Measurements from ENCODE around the gene SCAF1. TPM values are rescaled to one million over a fixed set of nuclear protein-coding genes. Genes with fewer than 3 reads are reported as not detected.
"Not testable (repeated sequence)": the region's sequence is repeated elsewhere in the genome, so short reads cannot be mapped to it uniquely, and the experiment has no call there.

The SCAF1 gene
- total RNA-seq, 1 donor from 2014 or later: 53.1 TPM

GRCh38 chr19:49614096-49614833 is 27.7 kb upstream of the SCAF1 start:
- intact Hi-C loops (cut with DNase I): no loop called here
- no peak for DNase-seq (ENCODE audit: low spot score)

DNA sequence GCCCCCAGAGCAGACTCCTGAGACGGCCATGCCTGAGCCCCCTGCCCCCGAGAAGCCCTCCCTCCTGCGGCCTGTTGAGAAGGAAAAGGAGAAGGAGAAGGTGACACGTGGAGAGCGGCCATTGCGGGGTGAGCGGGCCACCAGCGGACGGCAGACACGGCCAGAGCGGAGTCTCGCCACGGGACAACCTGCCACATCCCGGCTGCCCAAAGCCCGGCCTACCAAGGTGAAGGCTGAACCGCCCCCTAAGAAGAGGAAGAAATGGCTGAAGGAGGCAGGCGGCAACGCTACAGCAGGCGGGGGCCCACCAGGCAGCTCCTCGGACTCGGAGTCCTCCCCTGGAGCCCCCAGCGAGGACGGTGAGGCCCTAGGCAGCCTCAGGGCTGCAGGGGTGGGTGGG is 26.1 kb upstream of the SCAF1 start:
- no peak for DNase-seq (ENCODE audit: low spot score)
- intact Hi-C loops (cut with DNase I): no loop called here

DNA sequence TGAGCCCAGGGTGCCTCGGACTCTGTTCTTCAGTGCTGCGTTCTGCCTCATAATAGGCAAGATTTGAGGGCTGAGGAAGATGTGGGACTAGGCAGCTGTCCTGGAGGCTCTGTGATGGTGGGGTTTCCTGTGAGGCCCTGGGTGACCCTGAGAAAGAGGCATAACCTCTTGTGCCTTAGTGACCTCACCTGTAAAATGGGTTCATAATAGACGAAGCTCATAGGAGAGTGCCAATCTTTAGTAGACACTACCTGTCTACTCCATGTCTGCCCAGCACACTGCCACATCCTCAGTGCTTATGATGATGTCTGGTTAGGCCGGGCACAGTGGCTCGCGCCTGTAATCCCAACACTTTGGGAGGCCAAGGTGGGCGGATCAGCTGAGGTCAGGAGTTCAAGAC is 25.5 kb upstream of the SCAF1 start:
- no peak for DNase-seq (ENCODE audit: low spot score)
- intact Hi-C loops (cut with DNase I): no loop called here

DNA sequence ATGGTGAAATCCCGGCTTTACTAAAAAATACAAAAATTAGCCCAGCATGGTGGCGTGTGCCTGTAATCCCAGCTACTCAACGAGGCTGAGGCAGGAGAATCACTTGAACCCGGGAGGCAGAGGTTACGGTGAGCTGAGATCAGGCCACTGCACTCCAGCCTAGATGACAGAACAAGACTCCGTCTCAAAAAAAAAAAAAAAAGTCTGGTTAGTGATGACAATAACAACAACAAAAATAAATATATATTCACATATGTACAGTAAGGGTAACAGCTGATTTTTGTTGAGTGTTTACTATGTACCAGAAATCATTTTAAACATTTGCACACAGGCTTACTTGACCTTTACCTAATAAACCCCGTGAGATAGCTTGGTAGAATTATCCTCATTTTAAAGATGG is 25.1 kb upstream of the SCAF1 start:
- intact Hi-C loops (cut with DNase I): no loop called here
- no peak for DNase-seq (ENCODE audit: low spot score)

DNA sequence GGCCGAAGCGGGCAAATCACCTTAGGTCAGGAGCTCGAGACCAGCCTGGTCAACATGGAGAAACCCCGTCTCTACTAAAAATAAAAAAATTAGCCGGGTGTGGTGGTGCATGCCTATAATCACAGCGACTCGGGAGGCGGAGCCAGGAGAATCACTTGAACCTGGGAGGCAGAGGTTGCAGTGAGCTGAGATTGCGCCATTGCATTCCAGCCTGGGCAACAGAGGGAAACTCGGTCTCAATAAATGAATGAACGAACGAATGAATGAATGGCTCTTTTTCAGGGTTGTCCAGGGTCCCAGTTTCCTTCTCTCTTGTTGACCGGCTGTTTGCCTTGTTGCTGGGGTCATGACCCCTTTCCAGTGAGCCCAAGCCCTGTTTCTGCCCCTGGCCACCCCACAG is 24.1 kb upstream of the SCAF1 start:
- DNase-seq (ENCODE audit: low spot score); intact Hi-C loops (cut with DNase I): not testable (repeated sequence)

GRCh38 chr19:49624967-49625910 is 16.8 kb upstream of the SCAF1 start:
- intact Hi-C loops (cut with DNase I): no loop called here
- no peak for DNase-seq (ENCODE audit: low spot score)

GRCh38 chr19:49626226-49626625 is 15.8 kb upstream of the SCAF1 start:
- no peak for DNase-seq (ENCODE audit: low spot score)
- intact Hi-C loops (cut with DNase I): no loop called here

- intact Hi-C loops (cut with DNase I): no loop called here
- no peak for DNase-seq (ENCODE audit: low spot score)
Measured at GRCh38 chr19:49629659-49630058, 12.3 kb upstream of the SCAF1 start.

GRCh38 chr19:49631014-49631588 is 10.9 kb upstream of the SCAF1 start:
- DNase-seq (ENCODE audit: low spot score): no peak
- intact Hi-C loops (cut with DNase I): no loop called here

DNA sequence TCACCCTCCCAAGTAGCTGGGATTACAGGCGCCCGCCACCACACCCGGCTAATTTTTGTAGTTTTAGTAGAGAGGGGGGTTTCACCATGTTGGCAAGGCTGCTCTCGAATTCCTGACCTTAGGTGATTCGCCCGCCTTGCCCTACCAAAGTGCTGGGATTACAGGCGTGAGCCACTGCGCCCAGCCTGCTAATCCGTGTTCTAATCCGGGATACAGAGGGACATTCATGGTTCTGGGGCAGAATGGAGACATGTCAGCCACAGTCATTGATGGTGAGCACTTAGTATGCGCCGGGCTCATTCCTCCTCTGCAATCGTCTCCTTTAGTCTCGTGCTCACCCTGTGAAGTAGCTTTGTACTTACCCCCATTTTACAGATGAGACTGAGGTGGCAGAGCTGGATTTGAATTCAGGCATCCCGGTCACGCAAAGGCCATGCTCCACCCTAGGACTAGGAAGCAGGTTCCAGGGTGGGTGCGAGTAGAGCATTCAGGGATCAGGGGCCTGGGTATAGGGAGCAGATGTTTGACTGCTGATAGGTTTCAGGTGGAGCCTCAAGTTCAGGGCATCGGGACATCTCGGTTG is 10.3 kb upstream of the SCAF1 start:
- DNase-seq (ENCODE audit: low spot score): no peak
- intact Hi-C loops (cut with DNase I): no loop called here

DNA sequence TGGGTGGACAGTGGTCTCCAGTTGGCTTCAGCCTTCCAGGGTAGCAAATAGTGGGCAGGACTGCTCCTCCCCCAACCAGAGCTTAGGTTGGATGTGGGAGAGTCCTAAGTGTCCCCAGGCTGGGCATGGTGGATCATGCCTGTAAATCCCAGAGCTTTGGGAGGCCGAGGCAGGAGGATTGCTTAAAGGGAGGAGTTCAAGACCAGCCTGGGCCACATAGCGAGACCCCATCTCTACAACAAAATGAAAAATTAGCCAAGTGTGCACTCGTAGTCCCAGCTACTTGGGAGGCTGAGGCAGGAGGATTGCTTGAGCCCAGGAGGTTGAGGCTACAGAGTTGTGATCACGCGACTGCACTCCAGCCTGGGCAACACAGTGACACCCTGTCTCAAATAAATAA is 9.4 kb upstream of the SCAF1 start:
- intact Hi-C loops (cut with DNase I): no loop called here
- no peak for DNase-seq (ENCODE audit: low spot score)

GRCh38 chr19:49633273-49633672 is 8.7 kb upstream of the SCAF1 start:
- intact Hi-C loops (cut with DNase I): not testable (repeated sequence)

DNA sequence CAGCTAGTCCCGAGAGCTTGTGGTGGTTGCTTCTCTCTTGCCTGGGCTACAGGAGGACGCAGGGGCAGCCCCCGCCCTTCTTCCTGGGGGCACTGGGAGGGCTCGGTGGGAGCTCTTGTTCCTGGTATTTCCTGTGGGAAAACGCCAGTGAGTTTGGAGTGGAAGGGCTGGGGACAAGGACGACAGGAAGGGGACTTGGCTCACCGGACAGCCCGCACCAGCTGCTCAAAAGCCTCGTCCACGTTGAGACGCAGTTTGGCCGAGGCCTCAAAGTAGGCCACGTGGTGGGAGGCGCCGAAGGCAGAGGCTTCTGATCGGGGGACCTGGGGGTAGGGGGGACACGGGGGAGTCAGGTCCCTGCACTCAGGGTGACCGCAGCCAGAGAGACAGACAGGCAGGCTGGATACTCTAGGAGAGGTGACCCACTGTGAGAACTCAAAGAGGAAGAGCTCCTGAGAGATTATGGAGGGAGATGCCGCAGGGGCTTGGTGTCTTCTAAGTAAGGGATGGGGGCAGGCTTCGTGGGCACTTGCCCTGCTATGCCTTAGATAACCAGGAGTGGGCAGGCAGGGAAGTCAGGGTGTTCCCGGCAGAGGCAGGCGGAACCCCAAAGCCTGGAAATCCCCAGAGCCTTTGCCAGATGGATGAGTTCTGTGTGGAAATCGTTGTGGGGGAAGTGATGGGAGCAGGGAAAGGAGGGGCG is 6.3 kb upstream of the SCAF1 start:
- DNase-seq (ENCODE audit: low spot score): no peak

More at GRCh38 chr19:49633273-49633672, 8.7 kb upstream of the SCAF1 start:
- not testable (repeated sequence) for DNase-seq (ENCODE audit: low spot score)

GRCh38 chr19:49636233-49636932 is 5.6 kb upstream of the SCAF1 start:
- intact Hi-C loops (cut with DNase I): no loop called here
- no peak for DNase-seq (ENCODE audit: low spot score)

More for the DNA sequence above, 6.3 kb upstream of the SCAF1 start:
- intact Hi-C loops (cut with DNase I): no loop called here

DNA sequence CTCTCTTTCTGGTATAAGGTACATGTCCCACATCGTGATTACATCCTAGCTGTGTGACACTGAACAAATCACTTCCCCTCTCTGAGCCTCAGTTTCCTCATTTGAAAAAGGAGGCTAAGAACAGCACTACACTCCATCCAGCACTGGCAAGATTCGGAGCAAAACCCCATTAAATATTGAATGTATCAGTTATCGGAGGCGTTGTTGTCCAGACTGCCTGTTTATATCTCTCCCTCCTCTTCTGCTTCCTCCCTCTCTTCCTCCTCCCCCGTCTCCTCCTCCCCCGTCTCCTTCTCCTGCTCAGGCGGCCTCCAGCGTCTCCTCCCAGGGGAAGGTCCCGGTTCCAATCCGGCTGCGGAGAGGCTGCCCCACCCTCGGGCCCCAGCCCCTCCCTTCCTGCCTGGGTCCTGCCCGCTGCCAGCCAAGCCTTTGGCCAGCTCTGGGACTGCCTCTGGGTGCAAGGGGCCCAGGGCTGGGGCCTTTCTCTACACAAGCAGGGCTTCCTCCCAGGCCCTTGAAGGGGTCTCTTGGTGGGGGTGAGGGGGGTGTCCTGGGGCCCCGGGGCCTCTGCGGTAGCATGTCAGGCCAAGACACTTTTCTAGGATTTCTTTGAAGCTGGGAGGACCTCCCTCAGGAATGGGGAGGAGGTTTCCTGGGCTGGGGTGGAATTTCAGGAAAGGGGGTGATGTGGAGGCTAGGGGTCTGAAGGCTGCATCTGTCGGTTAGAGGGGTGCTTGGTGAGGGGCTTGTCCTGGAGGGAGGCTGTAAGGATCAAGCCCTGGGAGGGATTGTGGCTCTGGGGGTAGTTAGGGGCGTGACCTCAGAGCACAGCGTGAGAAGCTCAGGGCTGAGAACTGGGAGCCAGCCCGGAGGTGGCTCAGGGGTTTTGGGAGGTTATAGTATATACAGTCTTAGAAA is 3.9 kb upstream of the SCAF1 start:
- DNase-seq (ENCODE audit: low spot score): peak; percentile 93
- intact Hi-C loops (cut with DNase I): no loop called here

DNA sequence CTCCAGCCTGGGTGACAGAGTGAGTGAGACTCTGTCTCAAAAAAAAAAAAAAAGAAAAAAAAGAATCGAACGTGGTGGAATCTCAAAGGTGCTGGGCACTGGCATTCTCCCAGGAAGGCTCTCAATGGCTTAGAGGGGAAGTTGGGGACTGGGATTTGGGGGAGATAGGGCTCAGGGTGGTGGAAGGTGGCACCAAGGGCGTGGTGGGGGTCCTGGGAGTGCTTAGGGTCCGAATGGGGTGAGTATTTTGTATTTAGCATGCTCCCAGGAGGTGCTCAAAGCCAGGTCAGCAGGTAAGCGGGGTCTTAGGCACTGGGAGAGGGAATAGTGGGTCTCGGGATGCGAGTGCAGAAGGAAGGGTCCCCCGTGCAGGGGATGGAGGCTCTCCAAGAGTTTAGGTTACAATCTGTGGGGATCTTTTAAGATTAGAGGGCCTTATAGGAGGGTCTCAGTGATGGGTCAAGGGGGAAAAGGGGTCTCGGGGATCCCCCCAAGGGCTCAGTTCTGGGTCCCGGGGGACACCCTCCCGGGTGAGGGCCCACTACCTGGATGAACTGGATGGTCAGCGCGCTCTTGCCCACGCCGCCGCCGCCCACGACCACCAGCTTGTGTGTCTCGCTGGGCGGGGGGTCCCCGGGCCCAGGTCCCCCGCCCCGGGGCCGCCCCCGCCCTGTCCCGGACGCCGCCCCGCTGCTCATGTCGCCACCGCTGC is 2.5 kb upstream of the SCAF1 start:
- intact Hi-C loops (cut with DNase I): loop anchor here (2.0 kb wide), 2 partner anchors 37 to 49 kb away; partner anchors contain the start of genes PRMT1 and PRR12
- DNase-seq (ENCODE audit: low spot score): no peak
